ENCODE measurements around the gene SLC35B2.

The SLC35B2 gene

DNA sequence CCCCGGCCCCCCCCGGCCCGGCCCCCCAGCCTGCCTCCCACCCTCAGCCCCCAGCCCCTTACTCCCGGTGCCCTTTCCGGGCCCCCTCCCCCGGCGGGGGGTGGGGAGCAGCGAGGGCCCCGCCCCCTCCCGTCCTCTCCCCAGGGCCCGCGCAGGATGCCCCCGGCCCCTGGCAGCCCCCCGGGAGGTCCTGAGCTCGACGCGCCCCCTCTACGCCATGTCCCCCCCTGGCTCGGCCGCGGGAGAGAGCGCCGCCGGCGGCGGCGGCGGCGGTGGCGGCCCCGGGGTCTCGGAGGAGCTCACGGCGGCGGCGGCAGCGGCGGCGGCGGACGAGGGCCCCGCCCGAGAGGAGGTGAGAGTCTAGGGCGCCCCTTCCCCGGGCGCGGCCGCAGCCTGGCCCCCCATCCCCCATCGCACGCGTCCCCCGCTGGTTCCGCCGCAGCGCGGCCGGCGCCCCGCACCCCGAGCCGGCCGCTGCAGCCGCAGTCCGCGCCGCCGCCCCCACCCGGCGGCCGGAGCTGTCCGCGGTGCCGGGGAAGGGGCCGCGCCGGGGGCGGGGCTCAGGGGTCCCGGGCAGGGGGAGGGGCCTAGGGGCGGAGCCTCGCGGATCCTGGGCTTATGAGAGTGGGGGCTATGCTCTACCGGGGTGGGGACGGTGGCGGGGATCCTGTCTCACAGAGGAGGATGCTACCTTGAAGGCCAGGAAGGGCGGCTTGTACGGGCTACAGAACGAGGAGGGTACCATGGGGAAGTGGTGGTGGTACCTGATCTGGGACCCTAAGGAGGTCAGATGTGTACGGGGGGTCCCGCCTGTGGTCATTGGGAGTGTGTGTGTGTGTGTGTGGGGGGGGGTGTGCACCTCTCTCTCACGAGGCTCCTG is 13.4 kb upstream of the SLC35B2 start:
- in situ Hi-C loops (cut with HindIII; ENCODE audit: low pct_ligation_motif_present, low pct_unique_long_range_greater_than_20kb, low sequenced_read_pairs): no loop called here
- no peak for DNase-seq

DNA sequence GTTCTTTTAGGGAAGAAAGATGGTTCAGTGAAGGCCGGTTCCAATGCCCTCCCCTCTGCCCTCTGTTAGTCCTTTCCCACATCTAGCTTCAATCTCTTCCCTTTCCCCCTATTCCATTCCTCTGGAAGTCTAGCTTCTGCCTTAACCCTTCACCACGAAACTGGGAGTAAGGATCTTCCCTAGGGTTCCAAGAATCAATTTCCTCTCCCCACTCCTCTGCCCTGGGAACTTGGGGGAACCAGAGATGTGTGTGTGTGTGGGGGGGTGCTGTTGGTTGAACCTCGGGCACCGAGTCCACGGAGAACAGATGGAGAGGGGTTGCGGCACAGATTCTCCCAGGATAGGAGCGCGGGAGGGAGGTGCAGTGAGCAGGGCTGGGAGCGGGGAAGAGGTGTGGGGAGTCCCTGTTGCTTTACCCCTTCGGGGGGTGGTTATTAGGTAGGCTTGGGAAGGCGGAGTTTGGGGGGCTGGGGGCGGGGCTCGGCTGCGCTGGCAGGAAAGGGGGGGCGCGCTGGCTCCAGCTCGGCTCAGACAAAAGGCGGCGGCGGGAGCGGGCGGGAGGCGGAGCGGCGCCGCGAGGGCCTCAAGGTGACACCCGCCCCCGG is 12.7 kb upstream of the SLC35B2 start, which contains the start of gene TMEM151B:
TMEM151B (plus strand) TSS at position 530 of the 605 bp plus-strand sequence. CDS start 293 bp downstream, outside the sequence.
- in situ Hi-C loops (cut with HindIII; ENCODE audit: low pct_ligation_motif_present, low pct_unique_long_range_greater_than_20kb, low sequenced_read_pairs): no loop called here
- DNase-seq: no peak

DNA sequence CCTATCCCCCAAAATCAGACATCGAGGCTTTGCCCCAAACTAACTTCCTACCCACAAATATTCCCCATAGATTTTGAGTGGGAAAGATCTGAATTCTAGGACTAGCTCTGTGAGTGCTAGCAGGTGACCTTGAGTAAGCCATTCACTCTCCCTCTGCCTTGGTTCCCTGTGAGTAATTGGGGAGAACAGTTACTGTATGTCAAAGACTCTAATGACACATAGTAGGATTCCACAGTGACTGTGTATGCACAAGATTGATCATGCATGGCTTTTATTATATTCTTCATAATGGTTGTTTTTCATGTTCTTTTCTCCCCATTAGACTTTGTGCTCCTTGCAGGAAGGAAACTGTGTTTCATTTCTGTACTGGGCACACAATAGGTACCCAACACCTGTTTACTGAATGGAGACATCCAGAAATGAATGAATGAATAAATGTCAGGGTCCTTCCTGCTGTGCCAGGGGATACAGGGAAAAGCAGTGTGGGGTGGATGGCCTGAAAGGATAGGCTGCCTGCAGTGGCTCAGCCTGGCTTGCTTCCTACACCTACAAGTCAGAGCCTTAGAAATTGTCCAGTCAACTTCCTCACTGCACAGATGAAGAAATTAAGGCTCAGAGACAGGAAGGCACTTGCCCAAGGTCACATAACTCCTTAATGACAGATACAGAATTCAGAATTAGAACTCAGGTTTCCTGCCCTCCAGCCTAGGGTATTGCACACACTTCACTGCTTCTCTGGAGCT is 12.0 kb upstream of the SLC35B2 start:
- in situ Hi-C loops (cut with HindIII; ENCODE audit: low pct_ligation_motif_present, low pct_unique_long_range_greater_than_20kb, low sequenced_read_pairs): no loop called here
- no peak for DNase-seq

DNA sequence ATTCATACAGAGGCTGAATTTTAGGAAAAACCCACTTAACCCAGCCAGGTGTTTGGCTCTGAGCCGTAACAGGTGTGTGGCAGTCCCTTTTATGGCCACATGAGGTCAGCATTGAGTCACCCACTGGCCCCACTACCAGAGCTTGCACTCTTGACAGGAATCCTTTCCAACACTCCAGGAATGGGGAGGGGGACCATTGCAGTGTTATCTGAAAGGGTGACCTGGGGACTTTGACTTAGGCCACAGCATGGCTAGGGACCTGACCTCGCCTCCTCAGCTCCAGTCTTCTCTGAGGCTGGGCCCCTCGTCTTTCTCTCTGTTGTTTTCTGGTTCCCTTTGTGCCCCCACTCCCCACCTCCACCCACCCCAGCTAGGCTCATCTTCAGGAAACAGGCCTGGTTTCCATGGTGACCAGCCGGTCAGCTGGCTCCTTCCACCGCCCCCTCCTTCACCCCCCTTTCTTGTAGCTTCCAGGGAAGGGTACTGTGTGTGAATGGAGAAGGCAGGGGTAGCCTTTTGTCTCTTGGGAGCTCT is 10.8 kb upstream of the SLC35B2 start:
- in situ Hi-C loops (cut with HindIII; ENCODE audit: low pct_ligation_motif_present, low pct_unique_long_range_greater_than_20kb, low sequenced_read_pairs): no loop called here
- DNase-seq: peak; percentile 50

DNA sequence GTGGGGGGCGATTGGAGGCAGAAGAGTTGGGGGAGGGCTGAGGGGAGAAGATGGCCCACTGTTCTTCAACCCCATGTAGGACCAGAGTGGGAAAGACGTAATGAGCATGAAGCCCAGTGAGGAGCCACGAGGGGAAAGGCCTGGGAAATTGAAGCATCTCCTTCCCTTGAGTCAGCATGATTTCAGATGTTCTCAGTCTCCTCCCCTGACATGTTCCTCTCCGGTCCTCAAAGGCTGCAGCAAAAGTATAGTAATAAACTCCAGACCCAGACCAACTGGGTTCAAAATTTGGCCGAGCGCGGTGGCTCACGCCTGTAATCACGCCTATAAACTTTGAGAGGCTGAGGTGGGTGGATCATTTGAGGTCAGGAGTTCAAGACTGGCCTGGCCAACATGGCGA is 9.9 kb upstream of the SLC35B2 start:
- no peak for DNase-seq
- in situ Hi-C loops (cut with HindIII; ENCODE audit: low pct_ligation_motif_present, low pct_unique_long_range_greater_than_20kb, low sequenced_read_pairs): no loop called here

DNA sequence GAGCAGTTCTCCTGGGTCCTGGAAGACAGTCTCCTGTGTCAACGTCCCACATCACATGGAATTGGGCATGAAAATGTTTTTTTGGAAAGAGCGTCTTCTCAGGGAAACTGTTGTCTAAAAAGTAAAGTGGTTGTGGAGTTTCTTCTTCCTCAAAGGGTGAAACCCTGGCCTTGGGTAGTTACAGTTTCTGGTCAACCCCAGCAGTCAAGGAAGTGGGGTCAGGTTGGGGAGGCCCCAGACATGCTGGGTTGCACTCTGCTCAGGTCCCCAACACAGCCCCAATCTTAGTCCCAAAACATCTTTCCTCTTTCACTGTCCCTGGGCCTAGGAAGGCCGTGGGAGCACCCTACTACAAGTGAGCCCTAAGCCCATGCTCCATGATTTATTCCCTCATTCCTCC is 9.0 kb upstream of the SLC35B2 start:
- in situ Hi-C loops (cut with HindIII; ENCODE audit: low pct_ligation_motif_present, low pct_unique_long_range_greater_than_20kb, low sequenced_read_pairs): no loop called here
- DNase-seq: no peak

DNA sequence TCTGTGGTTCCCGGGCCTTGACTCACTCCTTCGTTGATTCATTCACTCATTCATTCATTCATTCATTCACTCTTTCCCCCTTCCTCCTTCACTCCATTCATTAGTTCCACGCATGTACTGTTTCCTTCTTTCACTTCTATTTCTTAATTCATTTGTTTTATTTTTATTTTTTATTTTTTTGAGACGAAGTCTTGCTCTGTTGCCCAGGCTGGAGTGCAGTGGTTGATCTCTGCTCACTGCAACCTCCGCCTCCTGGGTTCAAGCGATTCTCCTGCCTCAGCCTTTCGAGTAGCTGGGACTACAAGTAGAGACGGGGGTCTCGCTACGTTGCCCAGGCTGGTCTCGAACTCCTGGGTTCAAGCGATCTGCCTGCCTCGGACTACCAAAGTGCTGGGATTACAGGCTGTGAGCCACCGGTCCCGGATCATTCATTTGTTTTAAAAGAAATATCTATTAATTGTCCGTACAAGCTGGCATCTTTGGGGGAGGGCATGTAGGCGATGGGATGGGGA is 8.4 kb upstream of the SLC35B2 start:
- DNase-seq: no peak
- in situ Hi-C loops (cut with HindIII; ENCODE audit: low pct_ligation_motif_present, low pct_unique_long_range_greater_than_20kb, low sequenced_read_pairs): no loop called here

DNA sequence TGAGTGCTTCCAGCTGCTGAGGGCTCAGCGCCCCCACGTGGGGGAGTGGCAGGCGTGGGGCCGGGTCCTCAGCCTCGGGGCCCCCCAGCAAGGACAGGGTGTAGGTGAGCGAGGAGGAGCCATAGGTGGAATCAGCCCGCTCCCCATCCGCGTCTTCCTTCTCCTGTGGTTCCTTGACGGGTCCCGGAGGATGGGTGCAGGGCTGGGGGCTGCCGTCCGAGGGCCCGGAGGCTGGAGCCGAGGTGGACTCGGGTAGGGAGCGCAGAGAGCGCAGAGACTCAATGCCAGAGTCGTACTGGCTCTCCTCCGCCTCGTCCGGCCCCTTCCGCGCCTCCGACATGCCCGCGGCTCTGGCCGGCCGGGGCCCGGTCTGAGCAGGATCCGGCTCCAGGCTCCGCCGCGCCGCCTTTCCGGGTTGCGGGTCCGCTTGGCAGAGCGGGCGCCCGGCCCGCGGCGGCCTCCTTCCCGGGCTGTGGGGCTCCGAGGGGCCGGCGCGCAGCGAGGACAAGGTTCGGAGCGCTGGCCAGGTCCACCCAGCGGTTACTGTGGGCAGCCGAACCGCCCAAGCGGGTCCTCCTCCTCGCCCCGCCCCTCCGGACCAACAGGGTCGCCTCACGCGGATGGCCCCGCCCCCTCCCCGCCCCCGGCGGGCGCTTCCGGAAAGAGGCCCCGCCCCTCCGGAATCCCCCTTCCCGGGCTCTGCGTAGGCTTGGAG is 7.8 kb upstream of the SLC35B2 start, which contains the start of gene NFKBIE:
NFKBIE (minus strand) TSS at position 545 of the 715 bp plus-strand sequence; CDS start at position 340, 205 bp downstream.
- peak; percentile 88 for DNase-seq
- in situ Hi-C loops (cut with HindIII; ENCODE audit: low pct_ligation_motif_present, low pct_unique_long_range_greater_than_20kb, low sequenced_read_pairs): no loop called here

DNA sequence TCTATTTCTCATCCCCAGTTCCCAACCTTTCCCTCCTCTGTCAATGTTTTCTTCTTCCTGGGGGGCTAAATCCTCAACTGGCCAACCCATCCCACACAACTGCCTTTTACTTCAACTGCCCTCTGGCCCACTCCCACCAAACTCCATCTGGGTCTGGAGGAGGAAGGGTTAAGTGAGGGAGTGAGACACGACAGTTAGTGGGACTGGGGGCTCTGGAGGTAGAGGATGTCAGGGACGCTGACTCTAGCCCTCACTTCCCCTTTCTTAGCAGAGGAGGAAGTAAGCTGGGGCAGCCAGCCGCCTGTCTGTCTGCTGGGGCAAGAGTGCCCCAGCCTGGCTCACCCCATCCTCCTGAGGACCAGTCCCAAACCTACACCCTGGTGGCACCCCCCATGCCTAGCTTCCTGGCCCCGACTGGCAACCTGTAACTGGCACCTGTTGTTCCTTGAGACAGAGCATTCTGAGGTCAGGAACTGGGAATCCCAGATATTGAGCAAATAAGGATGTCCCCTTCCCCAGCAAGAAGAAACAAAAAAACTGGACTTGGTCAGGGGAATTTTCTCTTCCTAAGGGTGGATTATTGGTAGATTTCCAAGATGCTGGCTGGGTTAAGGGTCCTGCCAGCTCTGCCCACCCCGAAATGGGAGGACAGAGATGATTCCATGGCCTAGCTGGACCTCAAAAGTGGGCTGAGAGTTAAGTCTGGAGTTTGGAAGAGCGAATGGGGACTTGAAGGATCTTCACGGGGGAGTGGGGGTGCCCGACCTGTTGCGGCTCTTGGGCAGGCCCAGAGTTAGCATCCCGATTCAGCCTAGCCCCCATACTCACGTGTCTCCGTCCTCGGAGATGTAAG is 7.1 kb upstream of the SLC35B2 start:
- no peak for DNase-seq
- in situ Hi-C loops (cut with HindIII; ENCODE audit: low pct_ligation_motif_present, low pct_unique_long_range_greater_than_20kb, low sequenced_read_pairs): no loop called here

DNA sequence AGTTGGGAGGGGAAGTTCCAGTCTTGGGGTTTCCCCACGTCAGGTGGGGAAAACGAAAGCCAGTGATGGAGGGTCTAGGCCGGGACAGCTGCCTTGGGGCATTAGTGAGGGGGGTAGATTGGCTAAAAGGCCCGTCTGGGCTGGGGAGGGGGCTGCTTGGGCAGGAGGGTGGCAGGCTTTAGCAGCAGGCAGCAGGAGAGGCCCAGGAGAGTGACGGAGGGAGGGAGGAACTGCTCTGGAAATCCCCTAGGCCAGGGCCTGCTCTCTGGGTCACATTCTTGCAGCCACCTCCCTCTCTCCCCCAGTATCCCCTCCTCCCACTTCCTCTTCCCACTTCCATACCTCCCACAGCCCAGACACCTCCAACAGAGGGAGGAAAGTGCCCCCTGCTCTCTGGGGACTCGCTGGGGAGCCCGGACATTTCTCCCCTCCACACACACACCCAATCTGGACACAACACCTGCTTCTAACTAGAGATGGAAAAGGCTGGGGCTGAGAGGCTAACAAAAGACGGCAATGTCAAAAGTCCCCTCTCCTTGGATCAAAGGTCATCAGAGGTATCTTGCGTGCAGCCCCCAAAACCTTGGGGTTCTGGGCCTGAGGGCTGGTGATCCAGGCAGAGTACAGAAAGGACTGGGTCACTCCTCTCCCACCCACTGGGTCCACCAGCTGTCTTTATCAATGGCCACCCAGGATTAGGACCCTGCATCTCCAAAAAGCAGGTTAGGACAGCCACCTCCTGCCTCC is 6.2 kb upstream of the SLC35B2 start:
- in situ Hi-C loops (cut with HindIII; ENCODE audit: low pct_ligation_motif_present, low pct_unique_long_range_greater_than_20kb, low sequenced_read_pairs): no loop called here
- peak; percentile 35 for DNase-seq

DNA sequence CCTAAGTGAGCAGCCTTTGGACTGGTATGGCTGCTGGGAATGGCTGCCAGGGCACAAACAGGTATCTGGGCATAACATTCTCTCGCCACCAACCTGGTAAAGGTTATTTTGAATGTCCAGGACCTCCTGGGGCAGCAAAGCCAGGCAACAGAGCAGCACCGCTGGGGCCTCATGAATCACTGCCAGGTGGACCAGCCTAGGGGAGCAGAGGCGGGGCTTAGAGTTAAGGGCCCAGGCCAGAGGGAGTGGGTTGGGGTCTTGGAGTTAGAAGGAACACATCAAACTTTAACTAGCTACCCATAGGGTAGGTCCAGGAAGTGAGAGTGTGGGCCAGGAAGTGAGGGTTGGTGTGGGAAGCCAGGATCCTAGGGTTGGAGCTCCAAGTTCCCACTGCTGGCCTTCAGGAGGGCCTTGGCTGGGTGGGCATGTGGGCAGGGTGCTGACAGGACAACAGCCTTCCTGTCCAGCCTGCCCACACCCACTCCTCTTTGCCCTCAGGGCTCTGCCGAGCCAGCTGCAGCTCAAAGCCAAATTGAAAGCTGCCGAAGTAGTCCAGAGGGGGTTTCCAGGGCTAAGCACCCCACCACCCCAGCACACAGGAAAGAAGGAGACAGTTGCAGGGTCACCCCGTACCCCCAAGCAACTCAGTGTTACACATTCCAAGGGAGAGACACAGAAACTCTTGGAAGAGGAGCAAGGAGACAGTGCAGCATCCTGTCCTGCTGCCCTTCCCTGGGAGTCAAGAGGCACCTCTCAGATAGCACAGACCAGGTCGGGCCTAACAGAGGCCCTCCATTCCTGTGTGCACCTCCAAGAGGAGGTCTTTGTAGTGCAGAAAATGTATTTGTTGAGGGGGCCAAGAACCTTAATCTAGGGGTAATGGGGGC is 5.4 kb upstream of the SLC35B2 start:
- in situ Hi-C loops (cut with HindIII; ENCODE audit: low pct_ligation_motif_present, low pct_unique_long_range_greater_than_20kb, low sequenced_read_pairs): no loop called here

DNA sequence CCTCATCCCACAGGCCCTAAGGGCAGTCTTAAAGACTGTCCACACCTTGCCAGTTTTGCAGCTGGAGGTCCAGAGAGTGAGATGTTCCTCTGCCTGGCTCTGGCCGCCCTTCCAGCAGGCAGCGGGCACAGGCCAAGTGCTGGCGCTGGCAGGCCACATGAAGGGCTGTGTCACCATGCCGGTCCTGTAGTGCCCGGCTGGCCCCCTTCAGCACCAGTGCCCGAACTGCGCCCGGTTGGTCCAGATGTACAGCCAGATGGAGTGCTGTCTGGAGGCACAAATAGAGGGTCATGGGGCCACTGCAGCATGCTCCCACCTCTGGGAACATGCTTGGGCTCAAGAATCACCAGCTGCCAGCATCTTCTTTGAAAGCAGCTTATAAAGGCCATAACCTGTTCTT is 4.3 kb upstream of the SLC35B2 start:
- DNase-seq: no peak
- in situ Hi-C loops (cut with HindIII; ENCODE audit: low pct_ligation_motif_present, low pct_unique_long_range_greater_than_20kb, low sequenced_read_pairs): no loop called here

More for the DNA sequence above, 5.4 kb upstream of the SLC35B2 start:
- DNase-seq: no peak

DNA sequence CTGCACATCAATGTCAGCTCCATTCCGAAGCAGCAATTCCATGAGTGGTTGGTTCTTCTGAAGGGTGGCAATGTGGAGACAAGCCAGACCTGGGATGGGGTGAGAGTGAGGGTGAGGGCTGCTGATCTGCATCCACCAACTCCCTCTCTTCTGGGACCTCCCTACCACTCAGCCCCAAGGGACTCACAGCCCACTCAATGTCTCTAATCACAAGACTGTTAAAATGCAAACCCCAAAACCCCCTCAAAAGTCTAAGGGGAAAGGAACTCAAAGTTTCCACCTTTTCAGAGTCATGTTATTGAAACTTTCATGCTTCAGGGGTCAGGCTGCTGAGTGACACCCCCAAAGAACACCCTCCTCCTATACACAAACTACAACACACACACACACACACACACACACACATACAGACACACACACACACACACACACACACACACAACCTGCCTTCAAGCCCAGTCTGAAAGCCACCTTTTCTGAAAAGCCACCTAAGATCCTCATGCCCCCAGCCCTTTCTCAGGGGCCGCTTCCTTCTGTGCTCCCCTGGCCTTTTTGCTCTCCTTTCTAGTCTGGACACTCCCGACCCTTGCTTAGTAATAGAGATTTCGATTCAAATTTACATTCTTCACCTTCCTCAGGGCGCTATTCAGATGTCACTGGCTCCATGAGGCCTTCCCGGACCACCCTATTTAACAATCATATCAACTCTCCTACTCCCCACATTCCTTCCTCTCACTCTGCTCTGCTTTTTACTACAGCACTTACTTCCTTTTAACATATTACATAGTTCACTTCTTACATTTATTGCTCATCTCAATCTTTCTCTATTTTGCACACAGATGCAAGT is 3.3 kb upstream of the SLC35B2 start:
- no peak for DNase-seq
- in situ Hi-C loops (cut with HindIII; ENCODE audit: low pct_ligation_motif_present, low pct_unique_long_range_greater_than_20kb, low sequenced_read_pairs): no loop called here

DNA sequence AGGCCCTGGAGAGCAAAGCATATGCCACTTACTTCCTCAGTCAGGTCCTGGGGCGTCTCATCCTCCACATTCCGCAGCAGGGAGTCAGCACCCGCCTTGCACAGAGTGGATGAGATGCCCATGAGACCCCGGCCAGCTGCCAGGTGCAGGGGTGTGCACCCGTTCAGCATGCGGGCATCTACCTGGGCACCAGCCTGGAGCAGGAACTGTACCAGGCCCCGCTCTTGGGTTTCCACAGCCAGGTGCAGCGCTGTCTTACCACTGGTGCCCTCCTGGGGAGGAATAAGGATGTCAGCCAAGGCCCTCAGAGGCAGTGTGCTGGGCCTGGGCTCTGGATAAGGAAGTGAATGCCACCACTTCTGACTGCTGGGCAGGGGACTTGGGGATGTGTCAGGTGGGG is 2.7 kb upstream of the SLC35B2 start:
- in situ Hi-C loops (cut with HindIII; ENCODE audit: low pct_ligation_motif_present, low pct_unique_long_range_greater_than_20kb, low sequenced_read_pairs): no loop called here
- DNase-seq: no peak

DNA sequence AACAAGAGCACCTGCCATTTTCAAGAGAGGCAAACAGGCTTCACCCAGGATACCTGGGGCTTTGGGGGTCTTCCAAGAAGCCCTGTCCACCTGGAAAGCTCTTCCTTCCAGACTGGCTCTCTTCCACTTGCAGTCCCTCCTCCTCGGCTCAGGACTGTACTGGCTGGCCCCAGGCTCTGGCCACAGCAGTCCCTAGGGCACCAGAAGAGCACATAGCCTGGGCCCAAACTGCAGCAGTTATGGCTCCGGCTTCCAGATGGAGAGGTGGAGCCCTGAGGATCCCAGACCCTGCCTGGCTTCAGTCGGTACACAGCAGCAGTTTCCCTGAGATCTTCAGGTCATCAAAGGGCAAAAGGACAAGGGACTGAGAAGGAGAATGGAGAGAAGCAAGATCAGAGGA is 1.6 kb upstream of the SLC35B2 start:
- no peak for DNase-seq
- in situ Hi-C loops (cut with HindIII; ENCODE audit: low pct_ligation_motif_present, low pct_unique_long_range_greater_than_20kb, low sequenced_read_pairs): no loop called here

Data from ACHN (cell line).